NCI-H128 (cell line): ENCODE results near the gene WFDC2.
"Not testable (repeated sequence)": the region's sequence is repeated elsewhere in the genome, so short reads cannot be mapped to it uniquely, and the experiment has no call there.

Source experiments
- DNase-seq: peaks from one replicate; lab custom pipeline; 2025; ENCODE audit not compliant: unreplicated experiment; lab: John Stamatoyannopoulos, UW

The WFDC2 gene

GRCh38 chr20:45450097-45450818 lies 19.3 kb upstream of the WFDC2 start:
- DNase-seq: no peak

- DNase-seq: no peak
Measured at GRCh38 chr20:45452238-45452637, 17.3 kb upstream of the WFDC2 start.

GRCh38 chr20:45452772-45453691 lies 16.5 kb upstream of the WFDC2 start:
- DNase-seq: no peak

GRCh38 chr20:45456632-45457031 lies 12.9 kb upstream of the WFDC2 start:
- DNase-seq: peak; percentile 31

- no peak for DNase-seq
Measured at GRCh38 chr20:45459606-45460005, 9.9 kb upstream of the WFDC2 start.

- DNase-seq: no peak
Measured at GRCh38 chr20:45461225-45461624, 8.3 kb upstream of the WFDC2 start.

GRCh38 chr20:45462711-45463509 lies 6.6 kb upstream of the WFDC2 start:
- no peak for DNase-seq

- DNase-seq: no peak
Measured at GRCh38 chr20:45463709-45464108, 5.8 kb upstream of the WFDC2 start.

GRCh38 chr20:45465491-45466266 lies 3.9 kb upstream of the WFDC2 start:
- DNase-seq: no peak

- no peak for DNase-seq
Measured at GRCh38 chr20:45467172-45467571, 2.4 kb upstream of the WFDC2 start.

GRCh38 chr20:45467861-45468260 lies 1.7 kb upstream of the WFDC2 start:
- DNase-seq: no peak

- DNase-seq: peak; percentile 45
Measured at GRCh38 chr20:45470262-45470931, 844 bp downstream of the WFDC2 start.

- peak; percentile 13 for DNase-seq
Measured at GRCh38 chr20:45470937-45471336, 1.4 kb downstream of the WFDC2 start.

GRCh38 chr20:45472286-45472685 lies 2.7 kb downstream of the WFDC2 start:
- not testable (repeated sequence) for DNase-seq

- DNase-seq: not testable (repeated sequence)
Measured at GRCh38 chr20:45477530-45478148, 8.1 kb downstream of the WFDC2 start.

GRCh38 chr20:45479822-45480221 lies 10.3 kb downstream of the WFDC2 start:
- no peak for DNase-seq

- DNase-seq: no peak
Measured at GRCh38 chr20:45484676-45485075, 15.1 kb downstream of the WFDC2 start.

- DNase-seq: no peak
Measured at GRCh38 chr20:45485388-45485787, 15.8 kb downstream of the WFDC2 start.

- DNase-seq: no peak
Measured at GRCh38 chr20:45487231-45487635, 17.7 kb downstream of the WFDC2 start.
